Heart left ventricle (tissue), 13 donors: ENCODE measurements around the gene ACTBL2.

Experiments
- CTCF ChIP-seq, 12 donors: fragments of 200-600 bp; sonication (generic) in 4 of 12; IDR thresholded peaks; one replicate each; pipeline versions ENCODE4 v1.5.0 to v1.8.0; 2018 to 2022; ENCODE audit warnings: antibody characterized with exemption in 12 of 12, mild to moderate bottlenecking in 5 of 12
- POLR2A ChIP-seq, 2 donors: fragments of 450-650 bp; IDR thresholded peaks; one replicate each; pipeline ENCODE4 v1.6.1; 2017; ENCODE audit warnings: antibody characterized with exemption in 2 of 2, mild to moderate bottlenecking in 2 of 2, moderate library complexity in 2 of 2
- donor health status: ischemic (EF 13 %, LVEDD 7.1; RV severe dilation, severe dysfunction).
- donor health status: DM: no; HTN: yes; CAD: no.
- donor health status: DM: no; HTN: no; CAD: no.
- donor health status: ischemic (EF 25% LVEDD 6.9; RV normal size, moderate dysfunction).
- donor health status: ischemic (EF 25% LVEDD 5.7; RV mildly dilated, moderate dysfunction).
- donor health status: ischemic (EF 35%, LVEDD 5.7; RV mildly dilated, moderate dysfunction).
- donor health status: nonischemic (EF 11% LVEDD 7.7; RV severe dilation, severe dysfunction).
- donor health status: DM: yes; HTN: yes; CAD: no.
- donor health status: PGD.
- donor health status: ischemic (EF 29% LVEDD 5.4; RV normal size, mild dysfunction).
- donor health status: nonischemic (EF 23%, LVEDD 6.1; RV moderate dilation, normal function).

- TF ChIP-seq CTCF (IDR thresholded peaks at IDR 0.05) (no peak), POLR2A (IDR thresholded peaks at IDR 0.05) (no peak)
These were observed 26.8 kb downstream of the ACTBL2 start for GRCh38 chr5:57455511-57456455.
